Esophagus (tissue), 2 donors: ENCODE measurements around the gene NRIP1. TPM values are rescaled to one million over a fixed set of nuclear protein-coding genes. Genes with fewer than 3 reads are reported as not detected.

Experiments used
- H3K27ac ChIP-seq, 2 donors: one replicate each; pipeline ENCODE4 v1.5.1; 2013; ENCODE audit warnings: low read depth in 2 of 2, mild to moderate bottlenecking in 2 of 2, inconsistent platforms in 1 of 2, low read length in 1 of 2, moderate library complexity in 1 of 2
- H3K27me3 ChIP-seq, 2 donors: one replicate each; pipeline ENCODE4 v1.6.1; 2013; ENCODE audit warnings: low read length in 2 of 2, control low read depth in 1 of 2, mild to moderate bottlenecking in 1 of 2; ENCODE audit not compliant: insufficient read depth in 2 of 2, control insufficient read depth in 1 of 2
- H3K36me3 ChIP-seq, 2 donors: one replicate each; pipeline ENCODE4 v1.6.1; 2013; ENCODE audit warnings: low read length in 1 of 2; ENCODE audit not compliant: control insufficient read depth in 2 of 2, insufficient read depth in 2 of 2
- H3K4me1 ChIP-seq, 2 donors: one replicate each; pipeline ENCODE4 v1.6.1; 2013; ENCODE audit warnings: low read length in 1 of 2; ENCODE audit not compliant: control insufficient read depth in 2 of 2, insufficient read depth in 2 of 2
- H3K4me3 ChIP-seq, 2 donors: one replicate each; pipeline ENCODE4 v1.5.1; 2013; ENCODE audit warnings: low read length in 2 of 2, mild to moderate bottlenecking in 2 of 2, low read depth in 1 of 2, moderate library complexity in 1 of 2
- H3K9me3 ChIP-seq, 2 donors: one replicate each; pipeline ENCODE4 v1.6.1; 2013; ENCODE audit warnings: mild to moderate bottlenecking in 2 of 2, low read depth in 1 of 2, low read length in 1 of 2, moderate library complexity in 1 of 2; ENCODE audit not compliant: control insufficient read depth in 2 of 2, insufficient read depth in 1 of 2
- WGBS, 2 donors: extraction: QIAGEN DNeasy Blood & Tissue Kit; methylation state at CpG; one replicate each; pipeline ENCODE4 v1.1.7; 2013; 5-methylcytosine and 5-hydroxymethylcytosine counted together
- polyA plus RNA-seq, 2 donors: library from polyadenylated mRNA; stranded (reverse); fragments of 200-250 nt; gene quantifications; one replicate each; pipeline ENCODE4 v1.2.3, GENCODE V29; 2013
- donor health status: healthy with polysubstance abuse.
- donor health status: Bipolar disorder and iron deficiency.

The NRIP1 gene
- polyA plus RNA-seq, 2 donors, result 3.5 to 4.3 TPM

GRCh38 chr21:15060543-15061175 lies 4.1 kb downstream of the NRIP1 start:
- no peak overlapping the region for H3K4me3 ChIP-seq

GRCh38 chr21:15059397-15059796 lies 5.4 kb downstream of the NRIP1 start:
- Histone ChIP-seq H3K9me3 (no peaks in the 10 kb centered on the region), H3K27ac (no peak overlapping the region), H3K4me1 (no peaks in the 10 kb centered on the region)

More at GRCh38 chr21:15060543-15061175, 4.1 kb downstream of the NRIP1 start:
- 62 to 67% methylated on average over 2 of the region's 2 CpGs for WGBS, 2 donors
- no peaks in the 10 kb centered on the region for H3K27me3 ChIP-seq
- H3K36me3 ChIP-seq, result no peaks in the 10 kb centered on the region
- no peaks in the 10 kb centered on the region for H3K9me3 ChIP-seq
- H3K4me1 ChIP-seq, result no peaks in the 10 kb centered on the region
- no peak overlapping the region for H3K27ac ChIP-seq

GRCh38 chr21:15058854-15059263 lies 5.9 kb downstream of the NRIP1 start:
- WGBS, 2 donors, result 44 to 51% methylated on average over 2 of the region's 2 CpGs
- Histone ChIP-seq H3K27me3 (no peaks in the 10 kb centered on the region), H3K9me3 (no peaks in the 10 kb centered on the region), H3K4me3 (no peak overlapping the region), H3K4me1 (no peaks in the 10 kb centered on the region), H3K27ac (no peak overlapping the region), H3K36me3 (no peaks in the 10 kb centered on the region)

More at GRCh38 chr21:15059397-15059796, 5.4 kb downstream of the NRIP1 start:
- Histone ChIP-seq H3K4me3 (no peak overlapping the region), H3K36me3 (no peaks in the 10 kb centered on the region), H3K27me3 (no peaks in the 10 kb centered on the region)

GRCh38 chr21:15057285-15057684 lies 7.5 kb downstream of the NRIP1 start:
- H3K27ac ChIP-seq, result no peak overlapping the region

GRCh38 chr21:15054606-15055239 lies 10.1 kb downstream of the NRIP1 start:
- Histone ChIP-seq H3K27ac (no peak overlapping the region), H3K9me3 (no peaks in the 10 kb centered on the region), H3K36me3 (no peaks in the 10 kb centered on the region), H3K4me3 (no peak overlapping the region), H3K4me1 (peaks cover 0 to 3% of the 10 kb centered on the region in 2 donors), H3K27me3 (no peaks in the 10 kb centered on the region)
- WGBS, 2 donors, result 75% methylated on average over 4 of the region's 4 CpGs

More at GRCh38 chr21:15057285-15057684, 7.5 kb downstream of the NRIP1 start:
- no peaks in the 10 kb centered on the region for H3K27me3 ChIP-seq
- H3K9me3 ChIP-seq, result no peaks in the 10 kb centered on the region
- H3K4me1 ChIP-seq, result no peaks in the 10 kb centered on the region
- H3K36me3 ChIP-seq, result no peaks in the 10 kb centered on the region
- WGBS, 2 donors, result 52 to 66% methylated on average over 6 of the region's 6 CpGs
- H3K4me3 ChIP-seq, result no peak overlapping the region

- no peak overlapping the region for H3K27ac ChIP-seq
- no peaks in the 10 kb centered on the region for H3K9me3 ChIP-seq
- WGBS, 2 donors, result 57 to 65% methylated on average over 4 of the region's 4 CpGs
- no peak overlapping the region for H3K4me3 ChIP-seq
- no peaks in the 10 kb centered on the region for H3K27me3 ChIP-seq
- H3K4me1 ChIP-seq, result peaks cover 0 to 3% of the 10 kb centered on the region in 2 donors
- H3K36me3 ChIP-seq, result no peaks in the 10 kb centered on the region
These were observed 10.7 kb downstream of the NRIP1 start for GRCh38 chr21:15054089-15054488.

- Histone ChIP-seq H3K36me3 (no peaks in the 10 kb centered on the region), H3K27me3 (no peaks in the 10 kb centered on the region), H3K4me1 (peaks cover 0 to 3% of the 10 kb centered on the region in 2 donors), H3K9me3 (no peaks in the 10 kb centered on the region), H3K4me3 (no peak overlapping the region), H3K27ac (no peak overlapping the region)
- 50 to 64% methylated on average over 1 of the region's 1 CpG for WGBS, 2 donors
These were observed 11.3 kb downstream of the NRIP1 start for GRCh38 chr21:15053500-15053899.

GRCh38 chr21:15052459-15052763 lies 12.4 kb downstream of the NRIP1 start:
- Histone ChIP-seq H3K27ac (no peak overlapping the region), H3K4me1 (peaks cover 0 to 3% of the 10 kb centered on the region in 2 donors), H3K4me3 (no peak overlapping the region)

GRCh38 chr21:15051644-15052458 lies 12.9 kb downstream of the NRIP1 start:
- WGBS, 2 donors, result 24 to 33% methylated on average over 9 of the region's 9 CpGs
- Histone ChIP-seq H3K4me1 (peaks cover 0 to 3% of the 10 kb centered on the region in 2 donors), H3K9me3 (no peaks in the 10 kb centered on the region), H3K27me3 (no peaks in the 10 kb centered on the region), H3K4me3 (no peak overlapping the region), H3K27ac (peak overlapping the region in 1 of 2 donors; percentile 37), H3K36me3 (no peaks in the 10 kb centered on the region)

More at GRCh38 chr21:15052459-15052763, 12.4 kb downstream of the NRIP1 start:
- Histone ChIP-seq H3K36me3 (no peaks in the 10 kb centered on the region), H3K27me3 (no peaks in the 10 kb centered on the region), H3K9me3 (no peaks in the 10 kb centered on the region)
- 71 to 85% methylated on average over 4 of the region's 4 CpGs for WGBS, 2 donors
